GM18861 (cell line): ENCODE results near the gene STYXL1.
"Not testable (repeated sequence)": the region's sequence is repeated elsewhere in the genome, so short reads cannot be mapped to it uniquely, and the experiment has no call there.

ENCODE experiments used
- ATAC-seq: cut with Tn5 transposase; IDR thresholded peaks from one replicate; pipeline ENCODE4 v1.9.1; 2021; ENCODE audit not compliant: unreplicated experiment

STYXL1 gene, protein sequence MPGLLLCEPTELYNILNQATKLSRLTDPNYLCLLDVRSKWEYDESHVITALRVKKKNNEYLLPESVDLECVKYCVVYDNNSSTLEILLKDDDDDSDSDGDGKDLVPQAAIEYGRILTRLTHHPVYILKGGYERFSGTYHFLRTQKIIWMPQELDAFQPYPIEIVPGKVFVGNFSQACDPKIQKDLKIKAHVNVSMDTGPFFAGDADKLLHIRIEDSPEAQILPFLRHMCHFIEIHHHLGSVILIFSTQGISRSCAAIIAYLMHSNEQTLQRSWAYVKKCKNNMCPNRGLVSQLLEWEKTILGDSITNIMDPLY

DNA sequence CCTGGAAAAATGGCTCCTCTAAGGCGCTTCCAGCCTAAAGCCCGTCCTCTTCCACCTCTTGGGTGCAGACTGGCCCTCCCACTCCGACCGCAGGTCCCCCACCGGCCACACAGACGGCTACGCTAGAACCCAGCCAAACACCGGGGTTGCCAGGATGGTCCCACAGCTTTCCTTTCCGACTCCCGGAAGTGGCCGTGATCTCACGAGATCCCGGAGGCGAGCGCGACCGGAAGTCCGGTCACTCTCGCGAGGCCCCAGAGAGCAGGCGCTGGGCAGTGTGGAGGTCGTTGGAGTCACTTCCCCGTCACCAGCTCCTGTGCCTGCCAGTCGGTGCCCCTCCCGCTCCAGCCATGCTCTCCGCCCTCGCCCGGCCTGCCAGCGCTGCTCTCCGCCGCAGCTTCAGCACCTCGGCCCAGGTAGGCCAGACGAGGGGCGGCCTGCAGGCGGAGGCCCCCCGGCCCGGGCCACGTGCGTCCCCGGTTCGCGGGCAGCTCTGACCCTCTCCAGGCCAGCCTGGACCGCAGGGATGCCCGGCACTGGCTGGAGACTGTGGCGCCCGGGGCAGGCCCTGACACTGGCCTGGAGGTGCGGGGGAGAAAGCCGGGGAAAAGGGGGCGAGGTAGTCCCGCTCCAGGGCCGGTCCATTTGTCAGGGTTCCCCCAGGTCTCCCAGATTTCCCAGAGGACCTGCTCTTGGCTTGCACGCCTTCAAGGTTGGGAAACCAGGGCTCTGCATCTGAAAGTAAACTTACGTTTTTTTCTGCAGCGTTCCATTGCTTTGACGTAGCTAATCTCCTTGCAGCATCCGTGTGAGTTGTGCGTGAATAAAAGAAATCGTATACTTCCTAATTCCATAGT is at the start of gene STYXL1, which contains the start of gene MDH2:
TSS of gene STYXL1 (minus strand) at position 190 of the 857 bp plus-strand sequence. CDS start 17,477 bp downstream, outside the sequence.
TSS of gene MDH2 (plus strand) at position 296 of the 857 bp plus-strand sequence. CDS start at position 351, 55 bp downstream.
- peak; percentile 92 for ATAC-seq

- ATAC-seq = no peak
Measured at GRCh38 chr7:76095908-76096307, 48.1 kb upstream of the STYXL1 start.

GRCh38 chr7:76094326-76094725 is 46.5 kb upstream of the STYXL1 start:
- not testable (repeated sequence) for ATAC-seq

GRCh38 chr7:76093531-76093930 is 45.7 kb upstream of the STYXL1 start:
- not testable (repeated sequence) for ATAC-seq

DNA sequence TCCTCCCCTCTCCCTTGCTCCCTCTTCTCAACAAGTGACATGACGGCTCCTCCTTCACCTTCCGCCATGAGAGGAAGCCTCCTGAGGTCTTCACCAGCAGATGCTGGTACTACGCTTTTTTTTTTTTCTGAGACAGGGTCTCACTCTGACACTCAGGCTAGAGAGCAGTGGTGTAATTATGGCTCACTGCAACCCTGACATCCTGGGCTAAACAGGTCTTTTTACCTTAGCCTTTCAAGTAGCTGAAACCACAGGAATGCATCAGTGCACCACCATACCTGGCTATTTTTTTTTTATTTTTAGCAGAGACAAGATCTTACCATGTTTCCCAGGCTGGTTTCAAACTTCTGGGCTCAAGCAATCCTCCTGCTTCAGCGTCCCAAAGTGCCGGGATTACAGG is 43.7 kb upstream of the STYXL1 start:
- ATAC-seq = no peak

- ATAC-seq = no peak
Measured at GRCh38 chr7:76089865-76090475, 42.2 kb upstream of the STYXL1 start.

DNA sequence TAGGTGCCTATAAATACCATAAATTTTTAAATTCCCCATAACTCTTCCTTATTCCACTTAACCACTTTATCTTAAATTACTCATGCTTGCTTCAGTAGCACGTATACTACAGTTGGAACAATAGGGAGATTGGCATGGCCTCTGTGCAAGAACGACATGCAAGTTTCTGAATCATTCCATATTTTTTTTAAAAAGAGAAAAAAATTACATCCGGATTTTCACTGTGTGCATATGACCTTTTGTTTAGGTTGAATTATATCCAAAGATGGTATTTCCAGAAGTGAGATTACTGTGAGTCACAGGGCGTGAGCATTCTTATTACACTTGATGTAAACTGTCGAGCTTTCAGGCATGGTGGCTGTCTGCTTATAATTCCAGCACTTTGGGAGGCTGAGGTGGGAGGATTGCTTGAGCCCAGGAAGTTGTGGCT is 39.6 kb upstream of the STYXL1 start:
- ATAC-seq = not testable (repeated sequence)

DNA sequence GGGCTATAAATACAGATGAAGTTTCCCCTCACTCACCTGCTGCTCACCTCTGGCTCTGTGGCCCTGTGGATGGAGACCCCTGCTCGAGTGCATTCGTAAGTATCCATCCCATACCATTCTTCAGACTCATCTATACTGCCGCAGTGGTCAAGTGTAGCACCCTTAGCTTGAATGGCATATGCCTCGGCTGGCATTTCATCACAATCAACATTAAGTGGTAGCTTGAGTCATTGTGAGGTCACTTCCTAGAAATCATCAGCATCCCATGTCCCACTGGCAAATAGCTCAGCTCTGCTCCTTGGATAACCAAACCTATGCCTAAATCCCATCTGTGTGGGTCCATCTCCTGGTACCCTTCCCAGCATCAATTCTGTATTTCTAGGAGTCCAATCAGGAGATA is 38.3 kb upstream of the STYXL1 start:
- ATAC-seq = no peak

- ATAC-seq = not testable (repeated sequence)
Measured at GRCh38 chr7:76084115-76084514, 36.3 kb upstream of the STYXL1 start.

GRCh38 chr7:76080204-76080603 is 32.4 kb upstream of the STYXL1 start:
- no peak for ATAC-seq

DNA sequence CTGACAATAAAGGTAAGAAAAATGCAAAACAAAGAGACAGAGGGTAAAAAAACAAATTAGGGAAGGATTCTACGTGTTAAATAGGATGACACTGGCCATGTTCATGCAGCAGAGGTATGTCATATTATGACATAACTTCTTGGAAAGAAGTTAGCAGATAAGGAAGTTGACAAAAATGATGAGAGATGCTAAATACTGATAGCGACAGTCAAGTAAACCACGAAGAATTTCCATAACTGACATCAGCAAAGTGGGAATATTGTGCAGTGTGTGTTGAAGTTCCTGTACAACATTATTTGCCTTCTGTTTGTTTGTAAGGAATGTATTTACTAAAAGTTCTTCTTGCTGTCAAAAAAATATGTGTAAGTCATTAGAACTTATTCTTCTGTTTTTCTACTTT is 29.6 kb upstream of the STYXL1 start:
- no peak for ATAC-seq

DNA sequence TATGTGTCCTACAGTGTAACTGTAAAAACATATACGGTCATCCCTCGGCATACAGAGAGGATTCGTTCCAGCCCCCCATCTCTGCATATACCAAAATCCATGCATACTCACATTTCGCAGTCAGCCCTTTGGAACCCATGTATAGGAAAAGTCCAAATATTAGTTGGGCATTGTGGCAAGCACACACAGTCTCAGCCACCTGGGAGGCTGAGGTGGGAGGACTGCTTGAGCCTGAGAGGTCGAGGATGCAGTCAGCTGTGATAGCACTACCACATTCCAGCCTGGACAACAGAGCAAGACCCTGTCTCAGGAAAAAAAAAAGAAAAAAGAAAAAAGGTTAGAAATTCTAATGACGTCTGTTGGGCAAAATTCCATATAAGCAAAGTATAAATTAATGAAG is 29.2 kb upstream of the STYXL1 start:
- ATAC-seq = no peak

DNA sequence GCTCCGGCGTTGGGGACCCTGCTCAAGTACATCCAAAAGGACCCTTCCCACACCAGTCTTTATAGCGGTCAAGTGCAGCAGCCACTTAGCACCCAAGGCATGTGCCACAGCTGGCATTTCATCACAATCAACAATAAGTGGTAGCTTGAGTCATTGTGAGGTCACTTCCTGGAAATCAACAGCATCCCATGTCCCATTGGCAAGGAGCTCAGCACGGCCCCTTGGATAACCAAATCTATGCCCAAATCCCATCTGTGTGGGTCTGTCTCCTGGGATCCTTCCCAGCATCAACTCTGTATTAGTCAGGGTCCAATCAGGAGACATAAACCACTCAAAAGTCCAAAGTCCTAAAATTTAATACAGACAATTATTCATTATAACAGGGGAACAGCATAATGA is 27.2 kb upstream of the STYXL1 start:
- no peak for ATAC-seq

DNA sequence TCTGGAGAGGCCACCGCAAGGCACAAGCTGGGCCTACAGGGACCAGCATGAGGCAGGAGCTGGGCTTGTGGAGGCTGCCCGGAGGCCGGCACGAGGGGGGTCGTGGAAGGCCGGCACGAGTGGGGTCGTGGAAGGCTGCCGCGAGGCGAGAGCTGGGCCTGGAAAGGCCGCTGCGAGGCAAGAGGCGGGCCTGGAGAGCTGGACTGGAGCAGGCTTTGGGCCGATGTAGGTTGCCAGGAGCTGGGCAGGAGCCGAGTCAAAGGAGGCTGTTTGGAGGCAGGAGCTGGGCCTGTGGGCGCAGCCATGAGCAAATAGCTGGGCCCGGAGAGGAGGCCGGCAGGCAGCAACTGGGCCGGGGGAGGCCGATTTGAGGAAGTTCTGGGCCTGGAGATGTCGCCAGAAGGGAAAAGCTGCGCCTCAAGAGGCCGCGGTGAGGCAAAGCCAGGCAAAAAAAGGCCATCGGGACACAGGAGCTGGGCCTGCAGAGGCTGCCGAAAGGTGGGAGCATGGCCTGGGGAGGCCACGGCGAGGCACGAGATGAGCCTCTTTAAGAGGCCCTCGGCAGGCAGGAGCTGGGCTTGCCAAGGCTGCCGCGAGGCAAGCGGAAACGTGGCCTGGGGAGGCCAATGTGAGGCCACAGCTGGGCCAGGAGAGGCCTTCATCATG is 26.6 kb upstream of the STYXL1 start:
- no peak for ATAC-seq

- ATAC-seq = no peak
Measured at GRCh38 chr7:76073335-76073990, 25.7 kb upstream of the STYXL1 start.

DNA sequence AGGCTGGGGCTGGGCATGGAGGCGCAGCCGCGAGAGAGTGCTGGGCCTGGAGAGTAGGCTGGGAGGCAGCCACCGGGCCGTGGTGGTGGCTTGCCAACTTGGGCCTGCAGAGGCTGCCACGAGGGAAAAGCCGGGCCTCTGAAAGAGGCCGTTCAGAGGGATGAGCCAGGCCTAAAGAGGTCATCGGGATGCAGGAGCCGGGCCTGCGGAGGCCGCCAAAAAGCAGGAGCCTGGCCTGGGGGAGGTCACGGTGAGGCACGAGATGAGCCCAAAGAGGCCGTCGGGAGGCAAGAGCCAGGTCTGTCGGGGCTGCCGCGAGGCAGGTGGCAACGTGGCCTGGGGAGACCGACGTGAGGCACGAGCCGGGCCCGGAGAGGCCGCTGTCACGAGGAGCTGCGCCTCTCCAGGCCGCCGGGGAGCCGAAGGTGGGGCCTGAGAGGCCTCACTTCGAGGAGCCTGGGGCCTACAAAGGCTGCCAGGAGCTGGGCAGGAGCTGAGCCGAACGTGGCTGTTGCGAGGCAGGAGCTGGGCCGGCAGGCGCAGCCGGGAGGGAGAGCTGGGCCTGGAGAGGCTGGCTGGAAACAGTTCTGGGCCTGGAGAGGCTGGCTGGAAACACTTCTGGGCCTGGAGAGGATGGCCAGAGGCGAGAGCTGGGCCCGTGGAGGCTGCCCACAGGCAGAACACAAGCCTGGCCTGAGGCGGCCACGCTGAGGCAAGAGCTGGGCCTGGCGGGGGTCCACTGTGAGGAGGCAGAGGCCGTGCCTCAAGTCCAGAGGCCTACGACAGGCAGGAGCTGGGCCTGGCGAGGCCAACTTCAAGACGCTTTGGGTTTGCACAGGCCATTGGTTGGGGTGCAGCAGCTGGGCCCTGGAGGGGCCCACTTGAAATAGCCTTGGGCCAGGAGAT is 24.7 kb upstream of the STYXL1 start:
- no peak for ATAC-seq

GRCh38 chr7:76071316-76072242 is 23.8 kb upstream of the STYXL1 start:
- no peak for ATAC-seq

DNA sequence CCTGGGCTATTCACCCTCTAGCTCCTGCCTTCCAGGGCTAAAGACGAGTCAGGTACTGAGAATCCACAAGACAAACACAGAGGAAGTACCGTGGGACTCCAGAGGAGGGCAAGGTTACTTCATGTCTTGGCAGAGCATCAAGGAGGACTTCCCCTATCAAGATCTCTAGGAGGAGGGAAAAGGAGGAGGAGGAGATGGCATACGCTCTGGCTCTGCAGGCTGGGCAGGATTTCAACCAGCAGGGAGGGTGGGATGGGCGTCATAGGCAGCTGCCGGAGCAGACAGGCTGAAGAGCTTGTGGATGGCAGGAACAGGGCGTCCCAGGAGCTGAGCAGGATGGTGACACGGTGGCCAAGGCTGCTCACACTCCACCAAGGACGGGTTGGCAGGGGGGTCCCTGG is 21.4 kb upstream of the STYXL1 start:
- ATAC-seq = no peak
